DND-41 (cell line): ENCODE results near the gene NOP10.
"Not testable (repeated sequence)": the region's sequence is repeated elsewhere in the genome, so short reads cannot be mapped to it uniquely, and the experiment has no call there.

Experiments
- ATAC-seq: fragments of 200-7000 bp; cut with Tn5 transposase; 3 replicates; pipeline ENCODE4 v1.9.1; 2021; ENCODE audit warnings: low read depth; ENCODE audit not compliant: insufficient read depth
- DNase-seq: peaks from one replicate; pipeline ENCODE4 v3.0.0-alpha.2; 2020
- H2AFZ ChIP-seq: 2 replicates; pipeline ENCODE4 v1.6.0; 2012; ENCODE audit warnings: low read depth, low read length
- H3K27ac ChIP-seq: 2 replicates; pipeline ENCODE4 v1.5.1; 2012; ENCODE audit warnings: low read length, inconsistent platforms
- H3K27me3 ChIP-seq: fragments of 200-600 bp; sonication (generic); 2 replicates; pipeline ENCODE4 v1.6.0; 2012; ENCODE audit warnings: low read length, mild to moderate bottlenecking, inconsistent platforms; ENCODE audit not compliant: insufficient read depth, poor library complexity
- H3K36me3 ChIP-seq: 2 replicates; pipeline ENCODE4 v1.5.1; 2012; ENCODE audit warnings: low read length, inconsistent platforms; ENCODE audit not compliant: insufficient read depth
- H3K4me1 ChIP-seq: 2 replicates; pipeline ENCODE4 v1.5.1; 2012; ENCODE audit warnings: mild to moderate bottlenecking, low read length; ENCODE audit not compliant: insufficient read depth
- H3K4me2 ChIP-seq: 2 replicates; pipeline ENCODE4 v1.6.0; 2012; ENCODE audit warnings: mild to moderate bottlenecking, moderate library complexity, low read length, inconsistent platforms; ENCODE audit not compliant: insufficient read depth
- H3K4me3 ChIP-seq, 2 experiments: fragments of 200-600 bp in 1 of 2; shearing (Covaris generic) in 1 of 2; 2 replicates each; pipeline ENCODE4 v1.5.1; 2012 to 2016; ENCODE audit warnings: inconsistent platforms in 2 of 2, low read length in 2 of 2, mild to moderate bottlenecking in 2 of 2, low read depth in 1 of 2, moderate library complexity in 1 of 2
- H3K79me2 ChIP-seq: 2 replicates; pipeline ENCODE4 v1.6.0; 2012; ENCODE audit warnings: low read length, inconsistent platforms; ENCODE audit not compliant: insufficient read depth
- H3K9ac ChIP-seq: 2 replicates; pipeline ENCODE4 v1.6.0; 2012; ENCODE audit warnings: low read depth, mild to moderate bottlenecking, inconsistent platforms, low read length, moderate library complexity
- H3K9me3 ChIP-seq: 2 replicates; pipeline ENCODE4 v1.5.1; 2012; ENCODE audit warnings: low read length, moderate library complexity, mild to moderate bottlenecking, inconsistent platforms; ENCODE audit not compliant: insufficient read depth, severe bottlenecking
- H4K20me1 ChIP-seq: 2 replicates; pipeline ENCODE4 v1.6.0; 2012; ENCODE audit warnings: low read length; ENCODE audit not compliant: insufficient read depth
- CTCF ChIP-seq: IDR thresholded peaks from 2 replicates; pipeline ENCODE4 v1.5.1; 2012; ENCODE audit warnings: borderline replicate concordance, low read length, moderate library complexity, mild to moderate bottlenecking; ENCODE audit not compliant: poor library complexity, severe bottlenecking; ENCODE audit errors: extremely low read depth
- EZH2 ChIP-seq: IDR thresholded peaks from 3 replicates; pipeline ENCODE4 v1.6.1; 2012; ENCODE audit warnings: borderline replicate concordance, low read depth, mild to moderate bottlenecking, moderate library complexity, low read length, inconsistent platforms; ENCODE audit not compliant: severe bottlenecking

NOP10 gene

GRCh38 chr15:34376856-34377255 is 33.9 kb upstream of the NOP10 start:
- Histone ChIP-seq H3K4me2 (no peak overlapping the region), H3K4me3 (no peak overlapping the region), H4K20me1 (no peaks in the 10 kb centered on the region), H3K27me3 (no peaks in the 10 kb centered on the region), H3K4me1 (no peaks in the 10 kb centered on the region), H2AFZ (no peak overlapping the region), H3K9me3 (no peaks in the 10 kb centered on the region), H3K27ac (no peak overlapping the region), H3K79me2 (no peaks in the 10 kb centered on the region), H3K9ac (no peak overlapping the region), H3K36me3 (no peaks in the 10 kb centered on the region)
- TF ChIP-seq CTCF (no peak), EZH2 (no peak)
- ATAC-seq (no peak), DNase-seq (no peak)

GRCh38 chr15:34375541-34375940 is 32.6 kb upstream of the NOP10 start:
- H3K4me1 ChIP-seq, H3K27me3 ChIP-seq, H3K79me2 ChIP-seq, H3K36me3 ChIP-seq, H3K4me2 ChIP-seq, DNase-seq, H2AFZ ChIP-seq, H3K9ac ChIP-seq, H4K20me1 ChIP-seq, H3K9me3 ChIP-seq, ATAC-seq, H3K4me3 ChIP-seq, H3K27ac ChIP-seq: not testable (repeated sequence)

- ATAC-seq (no peak), DNase-seq (no peak)
- Histone ChIP-seq H3K9ac (no peak overlapping the region), H3K79me2 (no peaks in the 10 kb centered on the region), H3K4me3 (no peak overlapping the region), H3K27me3 (no peaks in the 10 kb centered on the region), H3K9me3 (no peaks in the 10 kb centered on the region), H3K4me1 (no peaks in the 10 kb centered on the region), H3K36me3 (no peaks in the 10 kb centered on the region), H4K20me1 (no peaks in the 10 kb centered on the region), H2AFZ (no peak overlapping the region), H3K27ac (no peak overlapping the region), H3K4me2 (no peak overlapping the region)
- no peak for TF ChIP-seq EZH2
- TF ChIP-seq CTCF: no peak
These were observed 31.9 kb upstream of the NOP10 start for GRCh38 chr15:34374816-34375215.

- Histone ChIP-seq H3K4me3 (no peak overlapping the region), H3K27ac (no peak overlapping the region), H3K79me2 (no peaks in the 10 kb centered on the region), H3K9me3 (no peaks in the 10 kb centered on the region), H2AFZ (no peak overlapping the region), H3K36me3 (no peaks in the 10 kb centered on the region), H4K20me1 (no peaks in the 10 kb centered on the region), H3K4me1 (no peaks in the 10 kb centered on the region), H3K4me2 (no peak overlapping the region), H3K27me3 (no peaks in the 10 kb centered on the region), H3K9ac (no peak overlapping the region)
- no peak for DNase-seq
- TF ChIP-seq CTCF (no peak), EZH2 (no peak)
- ATAC-seq: no peak
These were observed 31.0 kb upstream of the NOP10 start for GRCh38 chr15:34373951-34374350.
